Measurements from ENCODE around the gene MRM1.
A peak's percentile ranks its signal among the peaks of the same experiment; 100 is the strongest.

The MRM1 gene

DNA sequence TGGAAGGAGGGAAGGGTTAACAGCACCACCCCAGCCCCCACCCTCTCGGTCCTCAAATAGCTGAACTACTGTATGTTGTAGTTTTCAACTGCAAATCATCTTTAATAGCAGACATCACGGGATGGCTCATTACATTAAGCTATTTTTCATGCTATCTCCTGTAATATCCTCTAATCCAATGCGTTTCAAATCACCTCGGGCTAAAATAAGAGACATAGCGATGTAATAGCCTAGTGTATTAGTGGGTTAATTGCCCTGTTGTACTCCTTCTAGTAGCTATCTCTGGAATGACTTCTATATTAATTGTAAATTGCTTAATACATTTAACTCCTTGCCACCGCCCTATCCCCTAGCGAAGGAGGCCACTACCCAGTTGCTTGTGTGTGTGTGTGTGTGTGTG, 54.3 kb downstream of the MRM1 start:
- TF ChIP-seq, protein P1, sequence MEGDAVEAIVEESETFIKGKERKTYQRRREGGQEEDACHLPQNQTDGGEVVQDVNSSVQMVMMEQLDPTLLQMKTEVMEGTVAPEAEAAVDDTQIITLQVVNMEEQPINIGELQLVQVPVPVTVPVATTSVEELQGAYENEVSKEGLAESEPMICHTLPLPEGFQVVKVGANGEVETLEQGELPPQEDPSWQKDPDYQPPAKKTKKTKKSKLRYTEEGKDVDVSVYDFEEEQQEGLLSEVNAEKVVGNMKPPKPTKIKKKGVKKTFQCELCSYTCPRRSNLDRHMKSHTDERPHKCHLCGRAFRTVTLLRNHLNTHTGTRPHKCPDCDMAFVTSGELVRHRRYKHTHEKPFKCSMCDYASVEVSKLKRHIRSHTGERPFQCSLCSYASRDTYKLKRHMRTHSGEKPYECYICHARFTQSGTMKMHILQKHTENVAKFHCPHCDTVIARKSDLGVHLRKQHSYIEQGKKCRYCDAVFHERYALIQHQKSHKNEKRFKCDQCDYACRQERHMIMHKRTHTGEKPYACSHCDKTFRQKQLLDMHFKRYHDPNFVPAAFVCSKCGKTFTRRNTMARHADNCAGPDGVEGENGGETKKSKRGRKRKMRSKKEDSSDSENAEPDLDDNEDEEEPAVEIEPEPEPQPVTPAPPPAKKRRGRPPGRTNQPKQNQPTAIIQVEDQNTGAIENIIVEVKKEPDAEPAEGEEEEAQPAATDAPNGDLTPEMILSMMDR (IDR thresholded peaks at IDR 0.05; ENCODE audit: low read depth, low read length): no peak
- Histone ChIP-seq H3K27me3 (no peaks in the 10 kb centered on the region), H3K4me3 (ENCODE audit: low read depth, low read length) (no peak overlapping the region), H3K4me1 (peaks cover 7% of the 10 kb centered on the region), H3K36me3 (no peaks in the 10 kb centered on the region), H3K9me3 (no peaks in the 10 kb centered on the region)
- DNase-seq: no peak

DNA sequence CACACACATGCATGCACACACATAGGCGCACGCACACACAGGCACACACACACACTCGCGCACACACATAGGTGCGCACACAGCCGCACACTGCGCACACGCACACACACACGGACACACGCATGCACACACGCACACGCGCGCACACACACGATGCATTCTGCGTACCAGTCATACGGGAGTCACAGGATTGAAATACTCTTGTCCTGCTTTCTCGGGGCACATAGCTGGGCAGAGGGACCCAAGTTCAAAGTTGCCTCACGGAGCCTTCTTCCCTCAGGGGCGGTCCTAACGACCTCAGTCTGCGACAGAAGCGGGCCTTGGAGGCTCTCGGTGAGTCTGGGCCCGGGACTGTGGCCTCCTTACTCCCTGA, 56.0 kb downstream of the MRM1 start:
- H3K9me3 ChIP-seq: no peaks in the 10 kb centered on the region
- H3K4me1 ChIP-seq: peaks cover 17% of the 10 kb centered on the region
- H3K36me3 ChIP-seq: no peaks in the 10 kb centered on the region
- H3K4me3 ChIP-seq (ENCODE audit: low read depth, low read length): no peak overlapping the region
- H3K27me3 ChIP-seq: no peaks in the 10 kb centered on the region
- no peak for DNase-seq
- TF ChIP-seq, protein P1 (IDR thresholded peaks at IDR 0.05; ENCODE audit: low read depth, low read length): no peak

DNA sequence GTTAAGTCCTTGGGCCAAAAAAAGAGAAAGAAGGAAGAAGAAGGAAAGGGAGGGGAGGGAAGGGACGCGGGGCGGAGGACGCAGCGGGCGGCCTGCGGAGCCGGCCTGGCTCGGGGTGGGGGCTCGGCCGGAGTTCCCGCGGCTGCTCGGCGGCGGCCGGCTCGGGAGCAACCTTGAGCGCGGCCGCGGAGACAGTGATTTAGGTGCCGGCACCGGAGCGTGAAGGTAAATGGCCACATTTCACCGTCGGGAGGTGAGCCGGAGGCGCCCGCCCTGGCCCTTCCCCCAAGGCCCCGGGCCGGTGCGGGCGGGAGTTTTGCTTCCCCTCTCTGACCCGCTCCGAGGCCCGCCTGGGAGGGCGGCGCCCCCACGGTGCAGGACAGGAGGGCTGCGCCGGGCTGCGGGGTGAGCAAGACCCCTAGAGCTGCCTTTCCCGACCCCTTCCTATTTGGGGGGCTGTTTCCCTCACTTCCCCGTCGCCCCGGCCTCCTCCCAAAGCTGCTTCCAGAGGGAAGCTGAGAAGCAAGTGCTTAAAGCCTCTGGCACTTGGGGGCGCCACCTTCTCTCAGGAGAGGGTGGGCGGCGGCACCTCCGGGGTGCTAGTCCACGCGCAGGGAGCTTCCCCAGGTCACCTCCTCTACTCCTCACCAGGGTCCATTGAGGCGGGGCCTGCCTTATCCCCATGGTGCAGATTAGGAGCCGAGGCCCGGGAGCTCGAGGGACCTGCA, 56.5 kb downstream of the MRM1 start:
- Histone ChIP-seq H3K9me3 (no peaks in the 10 kb centered on the region), H3K36me3 (no peaks in the 10 kb centered on the region), H3K27me3 (no peaks in the 10 kb centered on the region), H3K4me3 (ENCODE audit: low read depth, low read length) (no peak overlapping the region), H3K4me1 (peaks cover 17% of the 10 kb centered on the region)
- TF ChIP-seq, protein P1 (IDR thresholded peaks at IDR 0.05; ENCODE audit: low read depth, low read length): peak; percentile 30
- DNase-seq: peak; percentile 53
